ENCODE measurements around the gene HTR1E.

HTR1E gene

GRCh38 chr6:86961455-86962200 is 24.3 kb downstream of the HTR1E start (continued):
- TF ChIP-seq ZFP30 (CRISPR knock-in tag; IDR thresholded peaks at IDR 0.05) (no peak), PPARA (CRISPR knock-in tag; IDR thresholded peaks at IDR 0.05; ENCODE audit: borderline replicate concordance) (no peak), CSDC2 (CRISPR knock-in tag; IDR thresholded peaks at IDR 0.05) (no peak), ZNF70 (CRISPR knock-in tag; IDR thresholded peaks at IDR 0.05) (no peak)

GRCh38 chr6:86963352-86963751 is 26.0 kb downstream of the HTR1E start:
- TF ChIP-seq ZC3H10 (CRISPR knock-in tag; IDR thresholded peaks at IDR 0.05) (no peak), CSRNP3 (CRISPR knock-in tag; IDR thresholded peaks at IDR 0.05) (no peak), PATZ1 (CRISPR knock-in tag; IDR thresholded peaks at IDR 0.05; ENCODE audit: borderline replicate concordance) (no peak), OSR1 (CRISPR knock-in tag; IDR thresholded peaks at IDR 0.05) (no peak), GLIS3 (CRISPR knock-in tag; IDR thresholded peaks at IDR 0.05) (no peak), ZNF565 (CRISPR knock-in tag; conservative IDR thresholded peaks at IDR 0.05; ENCODE audit: low read depth) (no peak), ZNF8 (CRISPR knock-in tag; IDR thresholded peaks at IDR 0.05) (no peak), BACH2 (CRISPR knock-in tag; IDR thresholded peaks at IDR 0.05; ENCODE audit: borderline replicate concordance) (no peak), TCF4 (CRISPR knock-in tag; IDR thresholded peaks at IDR 0.05; ENCODE audit: borderline replicate concordance) (no peak), ISL1 (CRISPR knock-in tag; IDR thresholded peaks at IDR 0.05) (no peak), PPARA (CRISPR knock-in tag; IDR thresholded peaks at IDR 0.05; ENCODE audit: borderline replicate concordance) (no peak), ZNF70 (CRISPR knock-in tag; IDR thresholded peaks at IDR 0.05) (no peak), ZFP3 (CRISPR knock-in tag; IDR thresholded peaks at IDR 0.05) (no peak), CSDC2 (CRISPR knock-in tag; IDR thresholded peaks at IDR 0.05) (no peak), CREB5 (CRISPR knock-in tag; IDR thresholded peaks at IDR 0.05; ENCODE audit: low read depth) (no peak), TSHZ2 (CRISPR knock-in tag; IDR thresholded peaks at IDR 0.05) (no peak), ESRRG (CRISPR knock-in tag; IDR thresholded peaks at IDR 0.05) (no peak), SNAI2 (CRISPR knock-in tag; IDR thresholded peaks at IDR 0.05) (no peak)
- no peak for ATAC-seq

GRCh38 chr6:86964029-86964579 is 26.8 kb downstream of the HTR1E start:
- ATAC-seq: no peak
- TF ChIP-seq ISL1 (CRISPR knock-in tag; IDR thresholded peaks at IDR 0.05) (no peak), PPARA (CRISPR knock-in tag; IDR thresholded peaks at IDR 0.05; ENCODE audit: borderline replicate concordance) (no peak), POU6F1 (CRISPR knock-in tag; IDR thresholded peaks at IDR 0.05; ENCODE audit: borderline replicate concordance, low read depth) (no peak), GLIS3 (CRISPR knock-in tag; IDR thresholded peaks at IDR 0.05) (no peak), ARNTL (CRISPR knock-in tag; IDR thresholded peaks at IDR 0.05; ENCODE audit: borderline replicate concordance, low read depth) (no peak), BACH2 (CRISPR knock-in tag; IDR thresholded peaks at IDR 0.05; ENCODE audit: borderline replicate concordance) (no peak), PATZ1 (CRISPR knock-in tag; IDR thresholded peaks at IDR 0.05; ENCODE audit: borderline replicate concordance) (no peak), CREB5 (CRISPR knock-in tag; IDR thresholded peaks at IDR 0.05; ENCODE audit: low read depth) (no peak), ZFP30 (CRISPR knock-in tag; IDR thresholded peaks at IDR 0.05) (no peak), ESRRG (CRISPR knock-in tag; IDR thresholded peaks at IDR 0.05) (no peak), CSDC2 (CRISPR knock-in tag; IDR thresholded peaks at IDR 0.05) (no peak), RARB (CRISPR knock-in tag; IDR thresholded peaks at IDR 0.05) (no peak), ZNF70 (CRISPR knock-in tag; IDR thresholded peaks at IDR 0.05) (no peak), SNAI2 (CRISPR knock-in tag; IDR thresholded peaks at IDR 0.05) (no peak), TCF4 (CRISPR knock-in tag; IDR thresholded peaks at IDR 0.05; ENCODE audit: borderline replicate concordance) (no peak)

All from SK-N-SH treated with all-trans-retinoic acid at 6 μM for 48 hours (cell line).